H9 (cell line): ENCODE measurements around the gene KRTAP5-1. TPM values are rescaled to one million over a fixed set of nuclear protein-coding genes. Genes with fewer than 3 reads are reported as not detected.

Experiments used
- DNase-seq: peaks from one replicate; pipeline ENCODE4 v3.0.0-alpha.2; 2017
- H2AFZ ChIP-seq: one replicate; pipeline ENCODE4 v1.6.1; 2013; ENCODE audit warnings: mild to moderate bottlenecking, low read length, control low read depth, moderate library complexity
- H2AK5ac ChIP-seq: 2 replicates; pipeline ENCODE4 v1.6.1; 2013; ENCODE audit warnings: low read length, control low read depth, mixed read lengths; ENCODE audit not compliant: insufficient read length
- H2BK120ac ChIP-seq: one replicate; pipeline ENCODE4 v1.6.1; 2013; ENCODE audit warnings: low read depth, mild to moderate bottlenecking, low read length, control low read depth, inconsistent platforms; ENCODE audit not compliant: poor library complexity, severe bottlenecking
- H2BK12ac ChIP-seq: 2 replicates; pipeline ENCODE4 v1.6.1; 2013; ENCODE audit warnings: low read length, control low read depth, mixed read lengths, low read depth; ENCODE audit not compliant: insufficient read length
- H2BK15ac ChIP-seq: 2 replicates; pipeline ENCODE4 v1.6.1; 2013; ENCODE audit warnings: low read depth, low read length, control low read depth
- H2BK20ac ChIP-seq: one replicate; pipeline ENCODE4 v1.6.1; 2013; ENCODE audit warnings: low read depth, mild to moderate bottlenecking, low read length, control low read depth, inconsistent platforms; ENCODE audit not compliant: poor library complexity, severe bottlenecking
- H2BK5ac ChIP-seq: 2 replicates; pipeline ENCODE4 v1.6.1; 2013; ENCODE audit warnings: low read length, control low read depth, mixed read lengths; ENCODE audit not compliant: insufficient read length
- H3K14ac ChIP-seq: 2 replicates; pipeline ENCODE4 v1.6.1; 2013; ENCODE audit warnings: low read length, control low read depth; ENCODE audit not compliant: insufficient read depth
- H3K18ac ChIP-seq: 2 replicates; pipeline ENCODE4 v1.6.1; 2013; ENCODE audit warnings: low read depth, mild to moderate bottlenecking, mixed read lengths, low read length, control low read depth; ENCODE audit not compliant: insufficient read length
- H3K23ac ChIP-seq: 2 replicates; pipeline ENCODE4 v1.6.1; 2013; ENCODE audit warnings: low read length, control low read depth, mixed read lengths, low read depth; ENCODE audit not compliant: insufficient read length
- H3K23me2 ChIP-seq: 2 replicates; pipeline ENCODE4 v1.6.1; 2013; ENCODE audit warnings: low read depth, mild to moderate bottlenecking, mixed read lengths, low read length, control low read depth; ENCODE audit not compliant: insufficient read length, poor library complexity, severe bottlenecking
- H3K27ac ChIP-seq: 2 replicates; pipeline ENCODE4 v1.5.1; 2013; ENCODE audit warnings: low read length, control low read depth, mixed read lengths, low read depth; ENCODE audit not compliant: insufficient read length
- H3K27me3 ChIP-seq: 2 replicates; pipeline ENCODE4 v1.6.1; 2013; ENCODE audit warnings: low read length, control low read depth, inconsistent platforms; ENCODE audit not compliant: insufficient read depth
- H3K4ac ChIP-seq: 2 replicates; pipeline ENCODE4 v1.6.1; 2013; ENCODE audit warnings: low read depth, mild to moderate bottlenecking, control low read depth, inconsistent platforms, low read length, moderate library complexity
- H3K4me1 ChIP-seq: 2 replicates; pipeline ENCODE4 v1.6.1; 2013; ENCODE audit warnings: low read length, control low read depth, inconsistent platforms; ENCODE audit not compliant: insufficient read depth
- H3K4me2 ChIP-seq: 2 replicates; pipeline ENCODE4 v1.6.1; 2013; ENCODE audit warnings: low read length, control low read depth, mixed read lengths; ENCODE audit not compliant: insufficient read length, insufficient read depth
- H3K56ac ChIP-seq: 2 replicates; pipeline ENCODE4 v1.6.1; 2013; ENCODE audit warnings: low read depth, mild to moderate bottlenecking, mixed read lengths, low read length, control low read depth; ENCODE audit not compliant: insufficient read length
- H3K79me1 ChIP-seq: 2 replicates; pipeline ENCODE4 v1.6.1; 2013; ENCODE audit warnings: low read depth, mild to moderate bottlenecking, moderate library complexity, low read length, control low read depth, inconsistent platforms; ENCODE audit not compliant: insufficient read depth, poor library complexity, severe bottlenecking
- H3K79me2 ChIP-seq: 2 replicates; pipeline ENCODE4 v1.6.1; 2013; ENCODE audit warnings: low read length, control low read depth, inconsistent platforms; ENCODE audit not compliant: insufficient read depth
- H3K9ac ChIP-seq: 2 replicates; pipeline ENCODE4 v1.6.1; 2013; ENCODE audit warnings: low read length, control low read depth, mixed read lengths; ENCODE audit not compliant: insufficient read length; ENCODE audit errors: extremely low read depth
- H3K9me3 ChIP-seq: one replicate; pipeline ENCODE4 v1.6.1; 2013; ENCODE audit warnings: low read depth, low read length, inconsistent platforms; ENCODE audit not compliant: control insufficient read depth
- H3T11ph ChIP-seq: one replicate; pipeline ENCODE4 v1.6.1; 2013; ENCODE audit warnings: mild to moderate bottlenecking, low read length, control low read depth, inconsistent platforms
- H4K20me1 ChIP-seq: one replicate; pipeline ENCODE4 v1.6.1; 2013; ENCODE audit not compliant: control insufficient read depth, insufficient read length, insufficient read depth
- H4K5ac ChIP-seq: 2 replicates; pipeline ENCODE4 v1.6.1; 2013; ENCODE audit warnings: low read depth, mild to moderate bottlenecking, mixed read lengths, low read length, control low read depth; ENCODE audit not compliant: insufficient read length
- H4K8ac ChIP-seq: replicated peaks from 2 replicates; pipeline ENCODE4 v1.6.1; 2013; ENCODE audit warnings: low read length, control low read depth, mixed read lengths, low read depth; ENCODE audit not compliant: insufficient read length
- H4K91ac ChIP-seq: 2 replicates; pipeline ENCODE4 v1.6.1; 2013; ENCODE audit warnings: low read depth, mild to moderate bottlenecking, moderate library complexity, mixed read lengths, low read length, control low read depth; ENCODE audit not compliant: insufficient read length
- H3K27ac Mint-ChIP-seq, 3 experiments: 2 replicates in 2 of 3; 3 replicates in 1 of 3; pipeline ENCODE4 v1.8.0; 2020 to 2021; ENCODE audit warnings: mixed read lengths in 3 of 3, mild to moderate bottlenecking in 1 of 3, moderate library complexity in 1 of 3
- H3K27me3 Mint-ChIP-seq: 2 replicates; pipeline ENCODE4 v1.8.0; 2021; ENCODE audit warnings: low read depth, mild to moderate bottlenecking, moderate library complexity, mixed read lengths
- H3K36me3 Mint-ChIP-seq, 3 experiments: 2 replicates in 2 of 3; 3 replicates in 1 of 3; pipeline ENCODE4 v1.8.0; 2020 to 2021; ENCODE audit warnings: low read depth in 3 of 3, mixed read lengths in 3 of 3; ENCODE audit not compliant: insufficient read depth in 1 of 3
- H3K4me1 Mint-ChIP-seq, 2 experiments: 2 replicates each; pipeline ENCODE4 v1.8.0; 2020; ENCODE audit warnings: mixed read lengths in 2 of 2
- H3K4me3 Mint-ChIP-seq, 2 experiments: 2 replicates in 1 of 2; 3 replicates in 1 of 2; pipeline ENCODE4 v1.8.0; 2020 to 2021; ENCODE audit warnings: mild to moderate bottlenecking in 2 of 2, mixed read lengths in 2 of 2, moderate library complexity in 1 of 2
- H3K9me3 Mint-ChIP-seq, 2 experiments: 2 replicates in 1 of 2; 3 replicates in 1 of 2; pipeline ENCODE4 v1.8.0; 2020; ENCODE audit warnings: mild to moderate bottlenecking in 2 of 2, mixed read lengths in 2 of 2, moderate library complexity in 1 of 2
- CTCF ChIP-seq: fragments of 200-600 bp; sonication (generic); conservative IDR thresholded peaks from 3 replicates; pipeline ENCODE4 v1.8.0; 2021; ENCODE audit warnings: antibody characterized with exemption, mild to moderate bottlenecking
- WGBS: extraction: QIAGEN DNeasy Blood & Tissue Kit; methylation state at CpG from one replicate; pipeline ENCODE4 v1.1.7; 2013; ENCODE audit warnings: missing lambda C conversion rate, low lambda C conversion rate, mixed read lengths; ENCODE audit not compliant: insufficient read length; ENCODE audit errors: extremely low coverage; 5-methylcytosine and 5-hydroxymethylcytosine counted together
- total RNA-seq: library from RNA; stranded (reverse); gene quantifications from 2 replicates; pipeline ENCODE4 v1.2.1, GENCODE V29; 2021

Gene KRTAP5-1
- total RNA-seq, 1 experiment from 2014 or later = not detected

- Histone ChIP-seq H3K56ac (no peak overlapping the region), H3K9ac (no peak overlapping the region), H3K79me2 (no peaks in the 10 kb centered on the region), H4K20me1 (no peaks in the 10 kb centered on the region), H3K23ac (no peak overlapping the region), H3K4me2 (no peak overlapping the region), H3K4ac (no peak overlapping the region), H2BK120ac (no peak overlapping the region), H3T11ph (no peak overlapping the region), H2BK15ac (no peak overlapping the region), H4K91ac (no peak overlapping the region), H3K27ac (no peak overlapping the region), H3K14ac (peak overlapping the region; percentile 28; the same call in 1 of the 2 replicates), H3K27me3 (peaks cover 8% of the 10 kb centered on the region; the same call in 1 of the 2 replicates), H4K5ac (no peak overlapping the region), H2AFZ (no peak overlapping the region), H4K8ac (no peak overlapping the region), H2BK12ac (no peak overlapping the region), H3K23me2 (no peaks in the 10 kb centered on the region), H3K79me1 (no peaks in the 10 kb centered on the region), H2BK5ac (no peak overlapping the region), H3K18ac (no peak overlapping the region), H2BK20ac (no peak overlapping the region), H2AK5ac (no peak overlapping the region), H3K9me3 (no peaks in the 10 kb centered on the region), H3K4me1 (peaks cover 2% of the 10 kb centered on the region; the same call in 1 of the 2 replicates)
- Mint-ChIP-seq H3K4me1 (peaks cover 26 to 47% of the 10 kb centered on the region in 2 experiments), H3K27ac (no peak overlapping the region; a peak in 1 of 7 replicates), H3K27me3 (peaks cover 37% of the 10 kb centered on the region), H3K9me3 (no peaks in the 10 kb centered on the region), H3K36me3 (peaks cover 0 to 1% (median 0%) of the 10 kb centered on the region in 3 experiments; a peak in 1 of 7 replicates), H3K4me3 (no peak overlapping the region; a peak in 1 of 5 replicates)
- no CpG with 5 or more reads among the region's 74 CpGs for WGBS
- peak; percentile 44 for DNase-seq
- TF ChIP-seq CTCF = no peak
Observed at GRCh38 chr11:1557051-1557884, 27.8 kb downstream of the KRTAP5-1 start.
